K562 (cell line): Measurements from ENCODE around the gene IQCN. TPM values are rescaled to one million over a fixed set of nuclear protein-coding genes. Genes with fewer than 3 reads are reported as not detected.

ENCODE experiments used
- ARID3B ChIP-seq: fragments of 250-450 bp; sonication (Bioruptor Pico); IDR thresholded peaks from 2 replicates; pipeline ENCODE4 v1.4.0; 2020; ENCODE audit warnings: borderline replicate concordance
- BRD9 ChIP-seq: fragments of 450-650 bp; IDR thresholded peaks from 2 replicates; pipeline ENCODE4 v1.6.1; 2018; ENCODE audit warnings: low read depth; ENCODE audit not compliant: partially characterized antibody
- BRF2 ChIP-seq: IDR thresholded peaks from 3 replicates; pipeline ENCODE4 v1.6.1; 2011; ENCODE audit warnings: borderline replicate concordance, mild to moderate bottlenecking; ENCODE audit not compliant: insufficient read length, insufficient read depth
- DMBX1 ChIP-seq: fragments of 250-450 bp; sonication (Bioruptor Pico); IDR thresholded peaks from 2 replicates; pipeline ENCODE4 v1.8.0; 2022; ENCODE audit warnings: inconsistent platforms, mild to moderate bottlenecking, moderate library complexity, borderline replicate concordance
- FUS ChIP-seq: fragments of 200-400 bp; formaldehyde crosslinking; optimal IDR thresholded peaks from 2 replicates; pipeline ENCODE3; 2017; ENCODE audit warnings: low read depth, low read length
- HDAC3 ChIP-seq: fragments of 450-650 bp; IDR thresholded peaks from 2 replicates; pipeline ENCODE4 v1.6.1; 2018; ENCODE audit warnings: borderline replicate concordance, mild to moderate bottlenecking, moderate library complexity; ENCODE audit not compliant: partially characterized antibody
- HDGF ChIP-seq: fragments of 450-650 bp; IDR thresholded peaks from 2 replicates; pipeline ENCODE4 v1.6.1; 2016
- HES1 ChIP-seq: fragments of 450-650 bp; IDR thresholded peaks from 2 replicates; pipeline ENCODE4 v1.6.1; 2016; ENCODE audit warnings: low read depth, mild to moderate bottlenecking, moderate library complexity
- KDM1A ChIP-seq, 2 experiments: fragments of 450-650 bp; IDR thresholded peaks; 2 replicates each; pipeline ENCODE4 v1.6.1; 2016; ENCODE audit warnings: mild to moderate bottlenecking in 2 of 2
- MEIS2 ChIP-seq: fragments of 450-650 bp; IDR thresholded peaks from 2 replicates; pipeline ENCODE4 v1.6.1; 2014; ENCODE audit warnings: mild to moderate bottlenecking; ENCODE audit not compliant: partially characterized antibody
- MTA2 ChIP-seq: fragments of 450-650 bp; IDR thresholded peaks from 2 replicates; pipeline ENCODE4 v1.6.1; 2016; ENCODE audit warnings: low read depth
- NFIC ChIP-seq: fragments of 450-650 bp; IDR thresholded peaks from 2 replicates; pipeline ENCODE4 v1.6.1; 2017; ENCODE audit warnings: mild to moderate bottlenecking, inconsistent platforms
- NR1H2 ChIP-seq: sonication (generic); formaldehyde crosslinking; IDR thresholded peaks from 2 replicates; pipeline ENCODE4 v1.4.0; 2020; ENCODE audit warnings: mild to moderate bottlenecking, missing genetic modification reagents
- RBM25 ChIP-seq: fragments of 200-400 bp; formaldehyde crosslinking; IDR thresholded peaks from 2 replicates; pipeline ENCODE4 v1.6.1; 2018; ENCODE audit warnings: low read length, low read depth, moderate library complexity; ENCODE audit not compliant: severe bottlenecking
- SMAD4 ChIP-seq: fragments of 250-450 bp; sonication (Bioruptor Pico); conservative IDR thresholded peaks from 2 replicates; pipeline ENCODE4 v1.8.0; 2021; ENCODE audit warnings: inconsistent platforms, mild to moderate bottlenecking, moderate library complexity
- SOX6 ChIP-seq: fragments of 450-650 bp; IDR thresholded peaks from 2 replicates; pipeline ENCODE4 v1.6.1; 2014; ENCODE audit warnings: mild to moderate bottlenecking
- SRF ChIP-seq, 2 experiments: fragments of 250-450, 450-650 bp in 1 of 2; sonication (Bioruptor Pico) in 1 of 2; sonication (generic) in 1 of 2; formaldehyde crosslinking; IDR thresholded peaks; 2 replicates each; pipeline versions ENCODE4 v1.5.0 to v1.5.1; 2020 to 2022; ENCODE audit warnings: mild to moderate bottlenecking in 1 of 2, missing genetic modification reagents in 1 of 2
- SRSF7 ChIP-seq: fragments of 200-400 bp; formaldehyde crosslinking; optimal IDR thresholded peaks from 2 replicates; pipeline ENCODE3; 2017; ENCODE audit warnings: mild to moderate bottlenecking, low read depth, low read length
- SUPT5H ChIP-seq: fragments of 450-650 bp; IDR thresholded peaks from 2 replicates; pipeline ENCODE4 v1.6.1; 2016
- ZBTB2 ChIP-seq: fragments of 450-650 bp; IDR thresholded peaks from 2 replicates; pipeline ENCODE4 v1.6.1; 2016; ENCODE audit warnings: antibody characterized with exemption
- ZNF124 ChIP-seq: sonication (generic); formaldehyde crosslinking; IDR thresholded peaks from 2 replicates; pipeline ENCODE4 v1.8.1; 2022; ENCODE audit warnings: missing genetic modification reagents
- ZNF445 ChIP-seq: fragments of 250-450 bp; sonication (Bioruptor Pico); IDR thresholded peaks from 2 replicates; pipeline ENCODE4 v1.4.0; 2020; ENCODE audit warnings: low read depth, mild to moderate bottlenecking, moderate library complexity
- ZNF655 ChIP-seq: fragments of 250-450 bp; sonication (Bioruptor Pico); IDR thresholded peaks from 2 replicates; pipeline ENCODE4 v1.5.0; 2021
- polyA plus RNA-seq, 8 experiments: library from polyadenylated mRNA; depleted of rRNA in 4 of 8; stranded (reverse) in 5 of 8; unstranded in 3 of 8; fragments of >200 nt; fragmentation: Nextera tagmentation in 2 of 8; fragmentation: Illumina TruSeq in 1 of 8; extraction: Ambion mirVana in 2 of 8; extraction: Trizol in 1 of 8; gene quantifications; 2 replicates each; pipeline versions ENCODE4 v1.2.1 to v1.2.3, GENCODE V29; 2011 to 2014; ENCODE audit warnings: inconsistent platforms in 1 of 8, missing spikeins in 1 of 8
- total RNA-seq, 7 experiments: library from RNA; depleted of rRNA in 6 of 7; stranded (reverse); fragments of >200 nt in 6 of 7; fragmentation: Illumina TruSeq in 2 of 7; extraction: Trizol in 2 of 7; gene quantifications; 2 replicates each; pipeline versions ENCODE4 v1.2.1 to v1.2.3, GENCODE V29; 2011 to 2021; ENCODE audit warnings: low replicate concordance in 1 of 7

Gene IQCN
- total and polyA plus RNA-seq, 9 of the 15 experiments (the other 6 are each of a cell fraction or from before 2014, with no cell fraction given), result 0.01 to 0.07 (median 0.04) TPM; not detected in 3

GRCh38 chr19:18282788-18283141 lies 8.5 kb upstream of the IQCN start (continued):
- TF ChIP-seq BRF2, result no peak
- TF ChIP-seq HDGF, result peak; percentile 96
- TF ChIP-seq RBM25, result peak; percentile 92
- TF ChIP-seq HDAC3, result no peak
- TF ChIP-seq MEIS2, result peak; percentile 86
- peak; percentile 33 for TF ChIP-seq BRD9
- TF ChIP-seq KDM1A (IDR thresholded peaks at IDR 0.05), result peak; percentile 85 to 86
- 0 out of 2 replicates have a peak, but pooled peaks have one; percentile 11 for TF ChIP-seq MTA2
- no peak for TF ChIP-seq DMBX1 (CRISPR knock-in tag)
- no peak for TF ChIP-seq ZNF445 (CRISPR knock-in tag)
- no peak for TF ChIP-seq SRF (CRISPR knock-in tag; IDR thresholded peaks at IDR 0.05)
- TF ChIP-seq NR1H2 (CRISPR knock-in tag), result no peak
- no peak for TF ChIP-seq ZNF655
- TF ChIP-seq ZBTB2, result peak; percentile 68
- peak; percentile 32; the same call in 1 of the 2 replicates for TF ChIP-seq SOX6
- TF ChIP-seq SUPT5H, result peak; percentile 22
- no peak for TF ChIP-seq FUS
- TF ChIP-seq HES1, result no peak
- TF ChIP-seq NFIC, result peak; percentile 8; the same call in 1 of the 2 replicates
- TF ChIP-seq SRSF7, result no peak
- no peak for TF ChIP-seq ZNF124 (CRISPR knock-in tag)
- peak; percentile 51; the same call in 1 of the 2 replicates for TF ChIP-seq SMAD4 (CRISPR knock-in tag)
- no peak for TF ChIP-seq ARID3B (CRISPR knock-in tag)
